ENCODE measurements around the gene TMEM88. TPM values are rescaled to one million over a fixed set of nuclear protein-coding genes. Genes with fewer than 3 reads are reported as not detected.

TMEM88 gene
- total and polyA plus RNA-seq, 2 of the 8 experiments (the other 6 are each of a cell fraction or from before 2014, with no cell fraction given), result 0.69 to 8.8 TPM

DNA sequence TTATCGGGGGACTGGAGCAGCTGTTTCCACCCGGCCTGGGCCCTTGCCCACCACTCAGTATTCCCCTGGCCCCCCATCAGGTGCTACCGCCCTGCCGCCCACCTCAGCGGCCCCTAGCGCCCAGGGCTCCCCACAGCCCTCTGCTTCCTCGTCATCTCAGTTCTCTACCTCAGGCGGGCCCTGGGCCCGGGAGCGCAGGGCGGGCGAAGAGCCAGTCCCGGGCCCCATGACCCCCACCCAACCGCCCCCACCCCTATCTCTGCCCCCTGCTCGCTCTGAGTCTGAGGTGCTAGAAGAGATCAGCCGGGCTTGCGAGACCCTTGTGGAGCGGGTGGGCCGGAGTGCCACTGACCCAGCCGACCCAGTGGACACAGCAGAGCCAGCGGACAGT lies 6.1 kb upstream of the TMEM88 start (continued):
- TF ChIP-seq, protein P1, sequence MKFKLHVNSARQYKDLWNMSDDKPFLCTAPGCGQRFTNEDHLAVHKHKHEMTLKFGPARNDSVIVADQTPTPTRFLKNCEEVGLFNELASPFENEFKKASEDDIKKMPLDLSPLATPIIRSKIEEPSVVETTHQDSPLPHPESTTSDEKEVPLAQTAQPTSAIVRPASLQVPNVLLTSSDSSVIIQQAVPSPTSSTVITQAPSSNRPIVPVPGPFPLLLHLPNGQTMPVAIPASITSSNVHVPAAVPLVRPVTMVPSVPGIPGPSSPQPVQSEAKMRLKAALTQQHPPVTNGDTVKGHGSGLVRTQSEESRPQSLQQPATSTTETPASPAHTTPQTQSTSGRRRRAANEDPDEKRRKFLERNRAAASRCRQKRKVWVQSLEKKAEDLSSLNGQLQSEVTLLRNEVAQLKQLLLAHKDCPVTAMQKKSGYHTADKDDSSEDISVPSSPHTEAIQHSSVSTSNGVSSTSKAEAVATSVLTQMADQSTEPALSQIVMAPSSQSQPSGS (IDR thresholded peaks at IDR 0.05; ENCODE audit: low read length), result no peak
- TF ChIP-seq YY1 (IDR thresholded peaks at IDR 0.05; ENCODE audit: low read depth, low read length) (no peak), KDM1A (IDR thresholded peaks at IDR 0.05; ENCODE audit: borderline replicate concordance, low read length) (no peak)
